ENCODE data around the gene MATN4. TPM values are rescaled to one million over a fixed set of nuclear protein-coding genes. Genes with fewer than 3 reads are reported as not detected.

The MATN4 gene
- total and polyA plus RNA-seq, 11 donors, result not detected

DNA sequence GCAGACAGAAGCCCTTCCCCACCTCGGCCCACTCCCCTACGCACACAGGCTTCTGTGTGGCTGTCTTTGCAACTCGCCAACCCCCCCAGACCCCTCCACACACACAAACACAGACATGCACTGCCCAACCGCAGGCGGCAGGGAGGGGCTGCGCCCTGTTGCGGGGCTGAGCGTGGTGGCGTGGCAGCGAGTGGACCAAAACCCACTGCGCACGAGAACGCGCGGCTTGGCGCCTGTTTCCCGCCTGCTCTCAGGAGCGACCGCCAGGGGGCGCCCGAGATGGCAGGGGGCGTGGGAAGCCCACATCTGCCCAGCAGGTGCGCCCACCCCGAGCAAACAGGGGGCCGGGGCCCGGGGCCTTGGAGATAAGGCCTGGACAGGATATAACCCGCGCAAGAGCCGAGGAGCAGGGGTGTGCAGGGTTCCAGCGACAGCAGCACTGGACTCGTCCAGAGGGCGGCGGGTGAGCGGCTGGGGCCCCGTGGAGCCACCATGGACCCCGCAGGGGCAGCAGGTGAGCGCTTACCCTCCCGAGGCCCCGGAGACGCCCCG is 1.6 kb downstream of the MATN4 start, which contains the start of gene RBPJL:
RBPJL (plus strand) TSS at position 410 of the 552 bp plus-strand sequence; CDS start at position 493, 83 bp downstream.
- Histone ChIP-seq H3K36me3 (no peaks in the 10 kb centered on the region), H3K27me3 (peaks cover 17 to 81% (median 36%) of the 10 kb centered on the region in 9 donors), H3K27ac (no peak within 1 kb of the TSS), H3K4me3 (no peak within 1 kb of the TSS), H3K4me1 (peaks cover 0 to 14% (median 0%) of the 10 kb centered on the region in 12 donors), H3K9me3 (no peaks in the 10 kb centered on the region)
- 16 to 23% (median 17%) methylated on average over 15 to 41 of the region's 41 CpGs for WGBS, 4 donors
- TF ChIP-seq, protein P1, sequence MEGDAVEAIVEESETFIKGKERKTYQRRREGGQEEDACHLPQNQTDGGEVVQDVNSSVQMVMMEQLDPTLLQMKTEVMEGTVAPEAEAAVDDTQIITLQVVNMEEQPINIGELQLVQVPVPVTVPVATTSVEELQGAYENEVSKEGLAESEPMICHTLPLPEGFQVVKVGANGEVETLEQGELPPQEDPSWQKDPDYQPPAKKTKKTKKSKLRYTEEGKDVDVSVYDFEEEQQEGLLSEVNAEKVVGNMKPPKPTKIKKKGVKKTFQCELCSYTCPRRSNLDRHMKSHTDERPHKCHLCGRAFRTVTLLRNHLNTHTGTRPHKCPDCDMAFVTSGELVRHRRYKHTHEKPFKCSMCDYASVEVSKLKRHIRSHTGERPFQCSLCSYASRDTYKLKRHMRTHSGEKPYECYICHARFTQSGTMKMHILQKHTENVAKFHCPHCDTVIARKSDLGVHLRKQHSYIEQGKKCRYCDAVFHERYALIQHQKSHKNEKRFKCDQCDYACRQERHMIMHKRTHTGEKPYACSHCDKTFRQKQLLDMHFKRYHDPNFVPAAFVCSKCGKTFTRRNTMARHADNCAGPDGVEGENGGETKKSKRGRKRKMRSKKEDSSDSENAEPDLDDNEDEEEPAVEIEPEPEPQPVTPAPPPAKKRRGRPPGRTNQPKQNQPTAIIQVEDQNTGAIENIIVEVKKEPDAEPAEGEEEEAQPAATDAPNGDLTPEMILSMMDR (IDR thresholded peaks at IDR 0.05), result peak; percentile 46 to 85 (median 68)
- TF ChIP-seq POLR2A (IDR thresholded peaks at IDR 0.05), result no peak
- no peak for DNase-seq
- ATAC-seq, result peak in 2 of 4 donors; percentile 14 to 38
- intact Hi-C loops (cut with DNase I), result loop anchor here in 1 of 10 donors (10.0 kb wide), 1 partner anchor 292 kb away; no protein-coding TSS in a partner anchor

DNA sequence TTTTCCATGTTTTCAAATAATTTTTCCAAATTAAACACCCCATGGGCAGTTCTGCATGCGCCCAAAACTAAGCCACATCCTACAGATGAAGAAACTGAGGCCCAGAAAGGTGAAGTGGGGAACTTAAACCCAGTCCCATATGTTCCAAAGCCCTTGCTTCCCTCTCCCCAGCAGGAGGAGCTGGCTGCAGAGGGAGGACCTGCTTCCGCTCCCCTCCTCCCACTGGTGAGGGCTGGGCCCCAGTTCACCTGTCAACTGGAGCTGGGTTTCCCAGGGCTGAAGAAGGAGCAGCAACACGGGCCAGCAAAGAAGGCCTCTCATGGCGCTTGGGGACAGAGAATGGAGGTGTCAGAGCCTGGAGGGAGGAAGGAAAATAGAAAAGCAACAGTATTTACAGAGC is 2.8 kb downstream of the MATN4 start:
- Histone ChIP-seq H3K4me1 (peaks cover 0 to 13% (median 0%) of the 10 kb centered on the region in 12 donors), H3K36me3 (no peaks in the 10 kb centered on the region), H3K27me3 (peaks cover 14 to 79% (median 33%) of the 10 kb centered on the region in 9 donors), H3K9me3 (no peaks in the 10 kb centered on the region), H3K4me3 (no peak overlapping the region), H3K27ac (no peak overlapping the region)
- intact Hi-C loops (cut with DNase I), result loop anchor here in 1 of 10 donors (10.0 kb wide), 1 partner anchor 290 kb away; no protein-coding TSS in a partner anchor
- no peak for DNase-seq
- no peak for TF ChIP-seq POLR2A (IDR thresholded peaks at IDR 0.05)
- TF ChIP-seq, protein P1 (IDR thresholded peaks at IDR 0.05), result no peak
- 49 to 70% (median 56%) methylated on average over 4 of the region's 4 CpGs for WGBS, 4 donors
- ATAC-seq, result no peak

DNA sequence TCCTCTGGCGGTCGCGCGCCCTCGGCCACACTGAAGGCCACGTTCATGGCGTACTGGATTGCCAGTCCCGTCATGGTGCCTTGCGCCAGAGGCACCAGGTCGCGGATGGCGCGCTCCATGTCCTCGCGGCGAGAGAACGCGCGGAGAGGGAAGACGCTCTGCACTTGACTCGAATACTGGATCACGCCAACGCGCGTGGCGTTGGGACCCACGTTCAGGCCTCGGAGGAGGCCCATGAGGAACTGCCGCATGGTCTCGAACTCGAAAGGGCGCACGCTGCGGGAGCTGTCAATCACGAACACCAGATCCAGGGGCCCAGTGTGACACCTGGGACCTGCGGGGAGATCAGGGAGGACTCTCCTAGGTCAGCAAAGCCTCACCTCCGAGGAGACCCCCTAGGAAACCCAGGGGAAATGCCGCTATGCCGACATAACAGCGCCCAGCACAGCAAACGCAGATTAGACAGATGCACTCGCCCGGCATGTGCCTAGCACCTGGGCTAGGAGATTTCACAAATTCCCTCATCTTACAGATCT is 3.6 kb downstream of the MATN4 start:
- 59 to 77% (median 66%) methylated on average over 28 to 43 of the region's 43 CpGs for WGBS, 4 donors
- DNase-seq (no peak), ATAC-seq (no peak)
- no peak overlapping the region for H3K4me3 ChIP-seq
- H3K27ac ChIP-seq, result no peak overlapping the region
- TF ChIP-seq, protein P1 (IDR thresholded peaks at IDR 0.05), result no peak
- no peak for TF ChIP-seq POLR2A (IDR thresholded peaks at IDR 0.05)
- H3K27me3 ChIP-seq, result peaks cover 14 to 76% (median 33%) of the 10 kb centered on the region in 9 donors
- H3K36me3 ChIP-seq, result no peaks in the 10 kb centered on the region
- no peaks in the 10 kb centered on the region for H3K9me3 ChIP-seq
- H3K4me1 ChIP-seq, result peaks cover 0 to 13% (median 0%) of the 10 kb centered on the region in 12 donors
- intact Hi-C loops (cut with DNase I), result loop anchor here in 1 of 10 donors (10.0 kb wide), 1 partner anchor 290 kb away; no protein-coding TSS in a partner anchor
